K562 (cell line): ENCODE data around the gene ANKMY1. TPM values are rescaled to one million over a fixed set of nuclear protein-coding genes. Genes with fewer than 3 reads are reported as not detected.

ENCODE experiments used
- ATAC-seq: fragments of 200-7000 bp; cut with Tn5 transposase; 3 replicates; pipeline ENCODE4 v1.9.1; 2020; ENCODE audit warnings: moderate library complexity
- BruUV-seq: library from RNA; stranded (reverse); fragments of 400-500 nt; replicated peaks from 2 replicates; lab custom pipeline; 2021; lab: Mats Ljungman, UMichigan
- CTCF ChIA-PET: fragments of 300-600 bp; formaldehyde crosslinking; extraction: SDS; loops from one replicate; lab custom pipeline; 2021; ENCODE audit warnings: low intra/inter-chr PET ratio; lab: Yijun Ruan, JAX
- POLR2A ChIA-PET: fragments of 300-600, 350-650 bp; sonication (Branson Sonifier 250); formaldehyde crosslinking; extraction: SDS; loops from one replicate; lab custom pipeline; 2021; ENCODE audit warnings: antibody characterized with exemption, inconsistent platforms; lab: Yijun Ruan, JAX
- DNase-seq, 4 experiments: peaks; one replicate each; pipeline versions ENCODE4 v3.0.0 to v3.0.0-alpha.2; 2011 to 2018; ENCODE audit warnings: low spot score in 3 of 4, mixed read lengths in 3 of 4; ENCODE audit errors: extremely low read depth in 1 of 4
- FAIRE-seq: peaks from 2 replicates; lab custom pipeline; 2011; peaks lifted over from hg19 to GRCh38; lab: Jason Lieb, UNC
- H2AFZ ChIP-seq: 2 replicates; pipeline ENCODE4 v1.6.0; 2011; ENCODE audit warnings: low read depth, low read length, control low read depth, inconsistent platforms
- H3K27ac ChIP-seq: fragments of 200-600 bp; 3 replicates; pipeline ENCODE4 v1.8.0; 2011; ENCODE audit warnings: low read depth, mild to moderate bottlenecking, control low read depth, inconsistent platforms, low read length, moderate library complexity, mixed read lengths; ENCODE audit errors: extremely low read depth
- H3K27me3 ChIP-seq, 2 experiments: fragments of 300-600 bp in 1 of 2; 2 replicates in 1 of 2; 3 replicates in 1 of 2; pipeline versions ENCODE4 v1.6.0 to v1.8.0; 2011; ENCODE audit warnings: inconsistent platforms in 2 of 2, low read length in 2 of 2, mild to moderate bottlenecking in 1 of 2, mixed read lengths in 1 of 2, moderate library complexity in 1 of 2; ENCODE audit not compliant: control insufficient read depth in 2 of 2, insufficient read depth in 2 of 2
- H3K36me3 ChIP-seq: fragments of 300-600 bp; 3 replicates; pipeline ENCODE4 v1.8.0; 2011; ENCODE audit warnings: mild to moderate bottlenecking, low read length, inconsistent platforms; ENCODE audit not compliant: control insufficient read depth, insufficient read depth
- H3K4me1 ChIP-seq, 2 experiments: fragments of 200-600 bp in 1 of 2; replicated peaks in 1 of 2; 2 replicates in 1 of 2; 3 replicates in 1 of 2; pipeline versions ENCODE4 v1.5.1 to v1.8.0; 2011; ENCODE audit warnings: inconsistent platforms in 2 of 2, low read length in 2 of 2, mild to moderate bottlenecking in 1 of 2, mixed read lengths in 1 of 2, moderate library complexity in 1 of 2; ENCODE audit not compliant: control insufficient read depth in 2 of 2, insufficient read depth in 2 of 2
- H3K4me2 ChIP-seq: 2 replicates; pipeline ENCODE4 v1.6.1; 2011; ENCODE audit warnings: low read length, control low read depth, inconsistent platforms, mixed read lengths; ENCODE audit not compliant: insufficient read depth
- H3K4me3 ChIP-seq: fragments of 200-600 bp; sonication (generic), shearing (Covaris generic); 2 replicates; pipeline ENCODE4 v1.5.1; 2016; ENCODE audit warnings: control low read depth, inconsistent platforms
- H3K79me2 ChIP-seq: fragments of 200-600 bp; 3 replicates; pipeline ENCODE4 v1.8.0; 2011; ENCODE audit warnings: low read length, inconsistent platforms; ENCODE audit not compliant: control insufficient read depth, insufficient read depth
- H3K9ac ChIP-seq, 2 experiments: 2 replicates each; pipeline versions ENCODE4 v1.6.0 to v1.6.1; 2011; ENCODE audit warnings: low read depth in 2 of 2, low read length in 2 of 2, control low read depth in 1 of 2, inconsistent platforms in 1 of 2, mild to moderate bottlenecking in 1 of 2, mixed read lengths in 1 of 2; ENCODE audit not compliant: insufficient read depth in 1 of 2
- H3K9me1 ChIP-seq: one replicate; pipeline ENCODE4 v1.6.0; 2011; ENCODE audit warnings: inconsistent platforms, mild to moderate bottlenecking, low read length, moderate library complexity; ENCODE audit not compliant: control insufficient read depth, insufficient read depth
- H3K9me3 ChIP-seq: replicated peaks from 2 replicates; pipeline ENCODE4 v1.5.1; 2011; ENCODE audit warnings: low read depth, low read length, inconsistent platforms; ENCODE audit not compliant: control insufficient read depth, insufficient read depth
- H4K20me1 ChIP-seq: replicated peaks from 2 replicates; pipeline ENCODE4 v1.6.1; 2011; ENCODE audit warnings: low read length, inconsistent platforms, mixed read lengths; ENCODE audit not compliant: control insufficient read depth, insufficient read depth
- ARID2 ChIP-seq: fragments of 450-650 bp; IDR thresholded peaks from 2 replicates; pipeline ENCODE4 v1.6.1; 2017; ENCODE audit warnings: antibody characterized with exemption, mild to moderate bottlenecking
- ARNT ChIP-seq, 2 experiments: fragments of 450-650 bp; IDR thresholded peaks; 2 replicates each; pipeline ENCODE4 v1.6.1; 2016; ENCODE audit warnings: mild to moderate bottlenecking in 1 of 2
- ATF1 ChIP-seq, 2 experiments: fragments of 450-650 bp in 1 of 2; IDR thresholded peaks; 2 replicates each; pipeline ENCODE4 v1.6.1; 2016; ENCODE audit warnings: missing compliant biosample characterization in 1 of 2, missing genetic modification characterization in 1 of 2
- BMI1 ChIP-seq: fragments of 150-350 bp; IDR thresholded peaks from 2 replicates; pipeline ENCODE4 v1.6.1; 2014; ENCODE audit warnings: low read length
- EWSR1 ChIP-seq: fragments of 450-650 bp; IDR thresholded peaks from 2 replicates; pipeline ENCODE4 v1.6.1; 2018; ENCODE audit warnings: borderline replicate concordance, mild to moderate bottlenecking, low read depth, moderate library complexity; ENCODE audit not compliant: partially characterized antibody
- FOXP4 ChIP-seq: sonication (generic); formaldehyde crosslinking; IDR thresholded peaks from 2 replicates; pipeline ENCODE4 v1.8.0; 2022; ENCODE audit warnings: mild to moderate bottlenecking, missing genetic modification reagents, borderline replicate concordance
- KDM1A ChIP-seq, 2 experiments: fragments of 450-650 bp; IDR thresholded peaks; 2 replicates each; pipeline ENCODE4 v1.6.1; 2016; ENCODE audit warnings: mild to moderate bottlenecking in 2 of 2
- MYNN ChIP-seq, 2 experiments: sonication (generic); formaldehyde crosslinking in 1 of 2; IDR thresholded peaks; 2 replicates each; pipeline versions ENCODE4 v1.5.0 to v1.6.1; 2016 to 2020; ENCODE audit warnings: antibody characterized with exemption in 1 of 2, missing genetic modification reagents in 1 of 2
- NFYB ChIP-seq: IDR thresholded peaks from 2 replicates; pipeline ENCODE4 v1.6.1; 2011; ENCODE audit warnings: mild to moderate bottlenecking, moderate library complexity; ENCODE audit not compliant: insufficient read length; ENCODE audit errors: extremely low read depth
- NR2F6 ChIP-seq: fragments of 450-650 bp; formaldehyde crosslinking; IDR thresholded peaks from 2 replicates; pipeline ENCODE4 v1.4.0; 2020; ENCODE audit warnings: mild to moderate bottlenecking
- PML ChIP-seq: IDR thresholded peaks from 2 replicates; pipeline ENCODE4 v1.6.1; 2012; ENCODE audit warnings: low read length, inconsistent platforms
- SIN3B ChIP-seq: fragments of 450-650 bp; IDR thresholded peaks from 2 replicates; pipeline ENCODE4 v1.6.1; 2017; ENCODE audit warnings: low read depth, mild to moderate bottlenecking, moderate library complexity
- TAF1 ChIP-seq: IDR thresholded peaks from 2 replicates; pipeline ENCODE4 v1.6.1; 2011; ENCODE audit warnings: mild to moderate bottlenecking, low read length, moderate library complexity; ENCODE audit not compliant: insufficient read depth, control insufficient read depth, severe bottlenecking; ENCODE audit errors: extremely low read depth
- ZFPM2 ChIP-seq: fragments of 250-450 bp; sonication (Bioruptor Pico); IDR thresholded peaks from 2 replicates; pipeline ENCODE4 v1.5.1; 2022; ENCODE audit warnings: mild to moderate bottlenecking
- ZNF184 ChIP-seq: sonication (generic); formaldehyde crosslinking; IDR thresholded peaks from 2 replicates; pipeline ENCODE4 v1.5.0; 2020; ENCODE audit warnings: missing genetic modification reagents
- WGBS: fragments of 100-300 bp; shearing (Covaris generic); methylation state at CpG from one replicate; pipeline ENCODE4 v1.1.6; 2016; ENCODE audit warnings: low coverage, mixed read lengths; ENCODE audit not compliant: insufficient coverage; ENCODE audit errors: missing lambda C conversion rate; 5-methylcytosine and 5-hydroxymethylcytosine counted together
- in situ Hi-C: fragments of 300-500 bp; cut with MboI; formaldehyde crosslinking; loops from 4 replicates; pipeline ENCODE4 v1.15.0; 2018; ENCODE audit warnings: inconsistent platforms, mixed read lengths
- intact Hi-C: fragments of 100-400 bp; cut with micrococcal nuclease; formaldehyde crosslinking; loops from 2 replicates; pipeline ENCODE4 v1.14.2; 2022
- polyA plus RNA-seq, 8 experiments: library from polyadenylated mRNA; depleted of rRNA in 4 of 8; stranded (reverse) in 5 of 8; unstranded in 3 of 8; fragments of >200 nt; fragmentation: Nextera tagmentation in 2 of 8; fragmentation: Illumina TruSeq in 1 of 8; extraction: Ambion mirVana in 2 of 8; extraction: Trizol in 1 of 8; gene quantifications; 2 replicates each; pipeline versions ENCODE4 v1.2.1 to v1.2.3, GENCODE V29; 2011 to 2014; ENCODE audit warnings: inconsistent platforms in 1 of 8, missing spikeins in 1 of 8
- total RNA-seq, 7 experiments: library from RNA; depleted of rRNA in 6 of 7; stranded (reverse); fragments of >200 nt in 6 of 7; fragmentation: Illumina TruSeq in 2 of 7; extraction: Trizol in 2 of 7; gene quantifications; 2 replicates each; pipeline versions ENCODE4 v1.2.1 to v1.2.3, GENCODE V29; 2011 to 2021; ENCODE audit warnings: low replicate concordance in 1 of 7
- TF ChIP-seq, protein P1 (sequence below): sonication (generic); formaldehyde crosslinking; IDR thresholded peaks from 2 replicates; pipeline ENCODE4 v1.8.0; 2023; ENCODE audit warnings: mild to moderate bottlenecking, missing genetic modification reagents
- TF ChIP-seq, protein P2 (sequence below): fragments of 250-450 bp; sonication (Bioruptor Pico); IDR thresholded peaks from 2 replicates; pipeline ENCODE4 v1.8.0; 2022; ENCODE audit warnings: moderate library complexity, mild to moderate bottlenecking, inconsistent platforms

ANKMY1 gene
- total and polyA plus RNA-seq, 9 of the 15 experiments (the other 6 are each of a cell fraction or from before 2014, with no cell fraction given): 0.75 to 15.1 (median 11.7) TPM

- POLR2A ChIA-PET: interaction anchor here (0.7 to 1.0 kb wide), 3 partner anchors 9 to 19 kb away, joined by 3 to 5 read pairs (median 4); no protein-coding TSS in a partner anchor
- WGBS: 15% methylated on average over 3 of the region's 4 CpGs
- Histone ChIP-seq H3K79me2 (peaks cover 65% of the 10 kb centered on the region), H3K4me3 (peak overlapping the region; percentile 92), H3K27me3 (no peaks in the 10 kb centered on the region), H2AFZ (no peak overlapping the region), H3K9me3 (no peaks in the 10 kb centered on the region), H3K9ac (peak overlapping the region; percentile 39 to 95; a peak in 3 of 4 replicates), H3K4me1 (peaks cover 40 to 56% of the 10 kb centered on the region in 2 experiments), H3K27ac (peak overlapping the region; percentile 77), H3K36me3 (peaks cover 10% of the 10 kb centered on the region; the same call in 2 of the 3 replicates), H3K9me1 (peaks cover 5% of the 10 kb centered on the region), H4K20me1 (no peaks in the 10 kb centered on the region; the same call in 1 of the 2 replicates), H3K4me2 (peak overlapping the region; percentile 93)
- peak; percentile 82 for ATAC-seq
- no TSS peak for BruUV-seq
- intact Hi-C loops: no loop called here
- DNase-seq: peak in 3 of 4 experiments; percentile 25 to 90 (median 60)
- in situ Hi-C loops: no loop called here
- peak; percentile 98 for FAIRE-seq
- CTCF ChIA-PET: no interaction called here
- TF ChIP-seq EWSR1 (no peak), SIN3B (no peak), KDM1A (IDR thresholded peaks at IDR 0.05) (peak; percentile 6 to 31; a peak in 1 of 4 replicates), FOXP4 (CRISPR knock-in tag) (no peak), ZNF184 (CRISPR knock-in tag) (no peak), ARNT (IDR thresholded peaks at IDR 0.05) (no peak), ZFPM2 (CRISPR knock-in tag) (no peak), BMI1 (no peak), NR2F6 (CRISPR knock-in tag) (no peak), ATF1 (CRISPR knock-in tag; IDR thresholded peaks at IDR 0.05) (no peak), ATF1 (tag; IDR thresholded peaks at IDR 0.05) (peak; percentile 43), ARID2 (no peak), PML (no peak), NFYB (no peak), MYNN (IDR thresholded peaks at IDR 0.05) (0 out of 2 replicates have a peak, but pooled peaks have one; percentile 22), MYNN (CRISPR knock-in tag; IDR thresholded peaks at IDR 0.05) (no peak), TAF1 (peak; percentile 37)
- TF ChIP-seq, protein P1, sequence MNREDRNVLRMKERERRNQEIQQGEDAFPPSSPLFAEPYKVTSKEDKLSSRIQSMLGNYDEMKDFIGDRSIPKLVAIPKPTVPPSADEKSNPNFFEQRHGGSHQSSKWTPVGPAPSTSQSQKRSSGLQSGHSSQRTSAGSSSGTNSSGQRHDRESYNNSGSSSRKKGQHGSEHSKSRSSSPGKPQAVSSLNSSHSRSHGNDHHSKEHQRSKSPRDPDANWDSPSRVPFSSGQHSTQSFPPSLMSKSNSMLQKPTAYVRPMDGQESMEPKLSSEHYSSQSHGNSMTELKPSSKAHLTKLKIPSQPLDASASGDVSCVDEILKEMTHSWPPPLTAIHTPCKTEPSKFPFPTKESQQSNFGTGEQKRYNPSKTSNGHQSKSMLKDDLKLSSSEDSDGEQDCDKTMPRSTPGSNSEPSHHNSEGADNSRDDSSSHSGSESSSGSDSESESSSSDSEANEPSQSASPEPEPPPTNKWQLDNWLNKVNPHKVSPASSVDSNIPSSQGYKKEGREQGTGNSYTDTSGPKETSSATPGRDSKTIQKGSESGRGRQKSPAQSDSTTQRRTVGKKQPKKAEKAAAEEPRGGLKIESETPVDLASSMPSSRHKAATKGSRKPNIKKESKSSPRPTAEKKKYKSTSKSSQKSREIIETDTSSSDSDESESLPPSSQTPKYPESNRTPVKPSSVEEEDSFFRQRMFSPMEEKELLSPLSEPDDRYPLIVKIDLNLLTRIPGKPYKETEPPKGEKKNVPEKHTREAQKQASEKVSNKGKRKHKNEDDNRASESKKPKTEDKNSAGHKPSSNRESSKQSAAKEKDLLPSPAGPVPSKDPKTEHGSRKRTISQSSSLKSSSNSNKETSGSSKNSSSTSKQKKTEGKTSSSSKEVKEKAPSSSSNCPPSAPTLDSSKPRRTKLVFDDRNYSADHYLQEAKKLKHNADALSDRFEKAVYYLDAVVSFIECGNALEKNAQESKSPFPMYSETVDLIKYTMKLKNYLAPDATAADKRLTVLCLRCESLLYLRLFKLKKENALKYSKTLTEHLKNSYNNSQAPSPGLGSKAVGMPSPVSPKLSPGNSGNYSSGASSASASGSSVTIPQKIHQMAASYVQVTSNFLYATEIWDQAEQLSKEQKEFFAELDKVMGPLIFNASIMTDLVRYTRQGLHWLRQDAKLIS (CRISPR knock-in tag): 0 out of 2 replicates have a peak, but pooled peaks have one; percentile 42
- TF ChIP-seq, protein P2, sequence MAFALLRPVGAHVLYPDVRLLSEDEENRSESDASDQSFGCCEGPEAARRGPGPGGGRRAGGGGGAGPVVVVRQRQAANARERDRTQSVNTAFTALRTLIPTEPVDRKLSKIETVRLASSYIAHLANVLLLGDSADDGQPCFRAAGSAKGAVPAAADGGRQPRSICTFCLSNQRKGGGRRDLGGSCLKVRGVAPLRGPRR (CRISPR knock-in tag): no peak
These were observed 26.8 kb upstream of the ANKMY1 start for GRCh38 chr2:240584486-240585031.
